ENCODE results near the gene SLC8B1.
A peak's percentile ranks its signal among the peaks of the same experiment; 100 is the strongest.

SLC8B1 gene

GRCh38 chr12:113318046-113318656, 16.8 kb downstream of the SLC8B1 start:
- no peaks in the 10 kb centered on the region for H3K27me3 ChIP-seq (ENCODE audit: insufficient read depth, low read length)
- peaks cover 77% of the 10 kb centered on the region for H3K36me3 ChIP-seq (ENCODE audit: insufficient read depth, low read length)
- TF ChIP-seq CTCF (IDR thresholded peaks at IDR 0.05; ENCODE audit: low read length) (no peak), EZH2 (IDR thresholded peaks at IDR 0.05; ENCODE audit: borderline replicate concordance, low read length) (no peak)
- H3K9ac ChIP-seq (ENCODE audit: low read length): no peak overlapping the region
- H3K79me2 ChIP-seq (ENCODE audit: insufficient read depth, low read length): no peaks in the 10 kb centered on the region
- no peak overlapping the region for H3K4me2 ChIP-seq (ENCODE audit: low read length)
- H3K4me1 ChIP-seq (ENCODE audit: insufficient read depth, low read length, severe bottlenecking): no peaks in the 10 kb centered on the region
- no peak overlapping the region for H3K27ac ChIP-seq (ENCODE audit: low read depth, low read length, poor library complexity, severe bottlenecking)
- H3F3A ChIP-seq (ENCODE audit: insufficient read depth, low read length): no peaks in the 10 kb centered on the region
- no peak overlapping the region for H2AFZ ChIP-seq (ENCODE audit: low read length)
- no peaks in the 10 kb centered on the region for H3K9me3 ChIP-seq (ENCODE audit: low read length)
- H4K20me1 ChIP-seq (ENCODE audit: insufficient read depth, low read length): no peaks in the 10 kb centered on the region
- no peaks in the 10 kb centered on the region for H3K9me2 ChIP-seq (ENCODE audit: low read depth, low read length)
- no peak overlapping the region for H3K4me3 ChIP-seq (ENCODE audit: low read depth, low read length, poor library complexity, severe bottlenecking)

- TF ChIP-seq EZH2 (IDR thresholded peaks at IDR 0.05; ENCODE audit: borderline replicate concordance, low read length) (no peak), CTCF (IDR thresholded peaks at IDR 0.05; ENCODE audit: low read length) (no peak)
- no peak overlapping the region for H3K9ac ChIP-seq (ENCODE audit: low read length)
- H3K4me2 ChIP-seq (ENCODE audit: low read length): no peak overlapping the region
- H3K27me3 ChIP-seq (ENCODE audit: insufficient read depth, low read length): no peaks in the 10 kb centered on the region
- H3K27ac ChIP-seq (ENCODE audit: low read depth, low read length, poor library complexity, severe bottlenecking): no peak overlapping the region
- H4K20me1 ChIP-seq (ENCODE audit: insufficient read depth, low read length): no peaks in the 10 kb centered on the region
- H3K4me3 ChIP-seq (ENCODE audit: low read depth, low read length, poor library complexity, severe bottlenecking): no peak overlapping the region
- H2AFZ ChIP-seq (ENCODE audit: low read length): no peak overlapping the region
- H3K36me3 ChIP-seq (ENCODE audit: insufficient read depth, low read length): peaks cover 74% of the 10 kb centered on the region
- no peaks in the 10 kb centered on the region for H3K79me2 ChIP-seq (ENCODE audit: insufficient read depth, low read length)
- H3K9me3 ChIP-seq (ENCODE audit: low read length): no peaks in the 10 kb centered on the region
- H3F3A ChIP-seq (ENCODE audit: insufficient read depth, low read length): no peaks in the 10 kb centered on the region; the same call in 1 of the 2 replicates
- no peaks in the 10 kb centered on the region for H3K4me1 ChIP-seq (ENCODE audit: insufficient read depth, low read length, severe bottlenecking)
- H3K9me2 ChIP-seq (ENCODE audit: low read depth, low read length): no peaks in the 10 kb centered on the region
These were observed 17.8 kb downstream of the SLC8B1 start for GRCh38 chr12:113317122-113317521.

- Histone ChIP-seq H3F3A (ENCODE audit: insufficient read depth, low read length) (no peaks in the 10 kb centered on the region; the same call in 1 of the 2 replicates), H3K36me3 (ENCODE audit: insufficient read depth, low read length) (peaks cover 73% of the 10 kb centered on the region), H3K4me2 (ENCODE audit: low read length) (no peak overlapping the region), H2AFZ (ENCODE audit: low read length) (no peak overlapping the region), H3K9me2 (ENCODE audit: low read depth, low read length) (no peaks in the 10 kb centered on the region), H3K27ac (ENCODE audit: low read depth, low read length, poor library complexity, severe bottlenecking) (no peak overlapping the region), H3K9me3 (ENCODE audit: low read length) (no peaks in the 10 kb centered on the region), H3K9ac (ENCODE audit: low read length) (no peak overlapping the region), H3K79me2 (ENCODE audit: insufficient read depth, low read length) (no peaks in the 10 kb centered on the region), H3K4me1 (ENCODE audit: insufficient read depth, low read length, severe bottlenecking) (no peaks in the 10 kb centered on the region), H3K4me3 (ENCODE audit: low read depth, low read length, poor library complexity, severe bottlenecking) (no peak overlapping the region), H4K20me1 (ENCODE audit: insufficient read depth, low read length) (no peaks in the 10 kb centered on the region), H3K27me3 (ENCODE audit: insufficient read depth, low read length) (no peaks in the 10 kb centered on the region)
- TF ChIP-seq EZH2 (IDR thresholded peaks at IDR 0.05; ENCODE audit: borderline replicate concordance, low read length): no peak
- peak; percentile 45 for TF ChIP-seq CTCF (IDR thresholded peaks at IDR 0.05; ENCODE audit: low read length)
These were observed 18.8 kb downstream of the SLC8B1 start for GRCh38 chr12:113316155-113316554.
